Embryonic facial prominence (tissue), 1 donor: ENCODE measurements around the gene KRTAP5-6.
"Not testable (repeated sequence)": the region's sequence is repeated elsewhere in the genome, so short reads cannot be mapped to it uniquely, and the experiment has no call there.

Experiments used
- DNase-seq: peaks from one replicate; pipeline ENCODE4 v3.0.0-alpha.2; 2016; ENCODE audit errors: extremely low spot score

Gene KRTAP5-6

DNA sequence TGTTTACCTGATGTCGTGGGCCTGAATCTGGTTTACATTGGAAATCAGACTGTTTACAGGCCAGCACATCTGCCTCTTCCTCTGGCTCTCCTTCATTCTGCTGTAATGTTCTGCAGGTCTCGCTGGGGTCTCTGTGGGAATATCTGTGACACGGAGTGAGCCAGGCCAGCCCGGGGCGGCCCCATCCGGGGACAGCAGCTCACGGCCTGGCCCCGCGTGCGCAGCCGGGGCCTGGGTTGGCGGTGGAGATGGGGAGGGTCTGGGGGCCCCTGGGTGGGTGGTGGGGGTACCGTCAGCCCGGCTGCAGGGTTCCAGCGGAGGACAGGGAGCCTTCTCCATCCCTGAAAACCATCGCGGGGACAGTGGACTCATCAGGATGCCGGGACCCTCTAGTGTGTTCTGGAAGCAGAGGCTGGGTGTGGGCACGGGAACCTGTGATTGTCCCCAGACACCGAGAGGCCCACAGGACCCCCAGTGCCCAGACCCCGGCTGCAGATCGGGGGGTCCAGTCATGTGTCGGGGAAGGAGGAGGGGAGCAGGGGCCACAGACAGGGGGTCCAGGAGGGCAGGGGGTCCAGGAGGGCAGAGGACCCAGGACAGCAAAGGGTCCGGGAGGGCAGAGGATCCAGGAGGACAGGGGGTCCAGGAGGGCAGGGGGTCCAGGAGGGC, 13.0 kb upstream of the KRTAP5-6 start:
- not testable (repeated sequence) for DNase-seq

DNA sequence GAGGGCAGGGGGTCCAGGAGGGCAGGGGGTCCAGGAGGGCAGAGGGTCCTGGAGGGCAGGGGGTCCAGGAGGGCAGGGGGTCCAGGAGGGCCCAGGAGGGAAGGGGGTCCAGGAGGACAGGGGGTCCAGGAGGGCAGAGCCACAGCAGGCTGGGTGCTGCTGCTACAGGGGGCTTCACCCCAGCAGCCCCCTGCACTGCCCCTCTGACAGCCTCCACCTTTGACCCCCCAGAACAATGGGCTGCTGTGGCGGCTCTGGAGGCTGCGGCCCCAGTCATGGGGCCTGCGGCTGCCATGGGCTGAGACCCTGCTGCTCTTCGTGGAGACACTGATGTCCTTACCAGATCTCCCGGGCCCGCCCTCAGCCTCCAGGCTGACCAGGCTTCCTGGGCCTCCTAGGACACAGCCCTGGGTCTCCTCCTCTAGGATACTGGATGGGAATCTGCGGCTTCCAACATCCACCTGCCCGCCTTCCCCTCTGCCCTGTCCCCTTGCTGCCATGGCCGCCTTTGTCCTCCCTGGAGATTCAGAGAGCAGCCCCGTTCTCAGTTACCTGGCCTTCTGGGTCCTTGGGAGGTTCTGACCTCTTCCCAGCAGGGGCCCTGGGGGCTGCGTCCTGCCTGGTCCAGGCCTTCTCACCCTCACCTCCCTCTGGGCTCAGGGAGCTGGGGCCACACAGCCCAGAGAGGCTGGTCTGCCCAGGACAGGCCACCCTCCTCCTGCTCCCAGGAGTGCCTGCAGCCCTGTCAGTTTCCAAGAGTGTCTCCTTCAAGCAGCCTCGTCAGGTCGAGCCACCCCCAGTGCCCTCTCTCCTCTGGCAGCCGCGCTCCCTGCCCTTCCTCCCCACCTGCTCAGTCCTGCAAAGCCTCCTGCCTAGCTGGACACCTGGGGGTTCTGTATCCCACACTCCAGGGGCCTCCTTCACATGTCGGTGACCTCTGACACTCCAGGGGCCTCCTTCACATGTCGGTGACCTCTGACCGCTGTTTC, 11.8 kb upstream of the KRTAP5-6 start:
- not testable (repeated sequence) for DNase-seq

DNA sequence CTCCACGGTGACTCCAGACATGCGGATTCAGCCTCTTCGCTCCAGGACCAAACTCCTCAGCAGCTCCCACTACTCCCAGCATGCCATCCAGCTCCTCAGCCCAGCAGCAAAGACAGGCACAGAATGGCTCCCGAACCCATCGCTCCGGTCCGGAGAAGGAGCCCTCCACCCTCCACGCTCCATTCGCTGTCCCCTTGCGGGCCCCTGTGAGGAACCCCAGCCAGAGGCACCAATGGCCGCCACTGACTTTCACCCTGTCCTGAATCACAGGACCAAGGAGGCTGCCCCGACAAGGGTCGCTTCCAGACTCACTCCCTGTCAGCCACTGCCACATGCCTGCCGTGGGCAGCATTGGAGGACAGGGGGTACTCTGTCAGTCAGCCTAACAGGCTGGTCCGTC, 10.8 kb upstream of the KRTAP5-6 start:
- DNase-seq, result not testable (repeated sequence)

DNA sequence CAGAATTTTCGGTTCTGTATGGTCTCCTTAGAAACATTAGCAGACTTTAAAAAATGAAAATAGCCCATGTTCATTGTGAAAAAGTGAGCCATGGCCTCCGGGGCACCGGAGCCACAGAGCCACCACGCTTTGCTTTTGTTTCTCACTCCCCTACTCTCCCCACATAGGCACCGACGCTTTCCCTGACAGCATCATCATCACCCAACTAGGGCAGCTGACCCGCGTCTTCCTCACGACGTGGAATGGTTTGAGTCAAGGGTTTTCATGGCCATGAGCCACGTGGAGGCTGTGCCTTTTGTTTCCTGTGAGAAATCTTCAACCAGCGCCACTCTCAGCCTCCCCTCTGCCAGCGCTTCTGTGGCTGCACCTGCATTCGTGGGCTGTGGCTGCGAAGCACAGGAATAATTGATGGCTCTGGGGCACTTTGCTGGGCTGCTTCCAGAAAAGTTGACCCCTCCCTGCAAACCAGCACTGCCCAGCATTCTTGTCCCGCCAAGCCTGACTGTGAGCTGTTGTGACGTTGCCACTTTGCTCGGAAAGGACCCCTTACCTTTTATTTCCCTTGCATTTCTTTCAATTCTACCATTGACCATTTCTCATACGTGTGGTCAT, 8.6 kb upstream of the KRTAP5-6 start:
- DNase-seq, result not testable (repeated sequence)

DNA sequence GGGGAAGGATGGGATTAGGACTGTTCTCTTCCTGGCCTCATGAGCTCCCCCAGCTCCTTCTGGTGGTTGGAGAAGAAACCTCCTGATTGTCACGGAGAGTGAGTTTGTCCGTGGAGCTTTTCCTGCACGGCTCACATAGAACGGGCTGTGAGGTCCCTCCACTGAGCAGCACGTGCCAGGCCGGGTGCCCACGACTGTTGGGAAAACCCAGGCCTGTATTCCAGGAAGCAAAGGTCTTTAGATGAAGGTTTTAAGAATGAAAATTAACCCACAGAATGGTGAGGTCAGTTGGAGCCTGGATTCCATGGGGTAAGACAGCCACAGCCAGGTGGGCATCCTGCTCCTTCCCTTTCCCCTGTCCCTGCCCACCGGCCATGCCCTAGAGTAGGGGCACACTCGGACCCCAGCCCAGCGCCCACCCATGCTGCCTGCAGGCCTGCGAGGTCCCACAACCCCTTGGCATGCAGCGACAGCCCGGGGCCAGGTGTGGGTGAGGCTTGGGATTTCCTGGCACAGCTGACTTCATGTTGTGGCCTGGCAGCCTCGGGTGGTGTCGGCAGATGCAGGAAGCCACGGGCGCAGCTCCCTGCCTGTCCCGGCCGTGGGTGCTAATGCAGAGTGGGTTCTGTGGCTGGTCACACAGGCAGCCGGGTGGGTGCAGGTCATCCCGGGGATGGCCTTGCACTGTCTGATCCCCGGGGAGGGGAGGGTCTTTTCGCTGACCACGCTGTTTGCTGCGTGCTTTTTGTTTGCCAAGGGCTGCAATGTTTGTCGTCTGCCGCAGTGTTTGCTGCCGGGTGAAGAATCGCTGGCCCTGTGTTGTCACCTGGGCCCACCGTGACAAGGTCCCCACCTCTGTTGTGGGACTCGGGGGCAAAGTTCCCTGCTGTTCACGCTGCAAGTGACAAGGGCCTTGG, 7.5 kb upstream of the KRTAP5-6 start:
- not testable (repeated sequence) for DNase-seq

DNA sequence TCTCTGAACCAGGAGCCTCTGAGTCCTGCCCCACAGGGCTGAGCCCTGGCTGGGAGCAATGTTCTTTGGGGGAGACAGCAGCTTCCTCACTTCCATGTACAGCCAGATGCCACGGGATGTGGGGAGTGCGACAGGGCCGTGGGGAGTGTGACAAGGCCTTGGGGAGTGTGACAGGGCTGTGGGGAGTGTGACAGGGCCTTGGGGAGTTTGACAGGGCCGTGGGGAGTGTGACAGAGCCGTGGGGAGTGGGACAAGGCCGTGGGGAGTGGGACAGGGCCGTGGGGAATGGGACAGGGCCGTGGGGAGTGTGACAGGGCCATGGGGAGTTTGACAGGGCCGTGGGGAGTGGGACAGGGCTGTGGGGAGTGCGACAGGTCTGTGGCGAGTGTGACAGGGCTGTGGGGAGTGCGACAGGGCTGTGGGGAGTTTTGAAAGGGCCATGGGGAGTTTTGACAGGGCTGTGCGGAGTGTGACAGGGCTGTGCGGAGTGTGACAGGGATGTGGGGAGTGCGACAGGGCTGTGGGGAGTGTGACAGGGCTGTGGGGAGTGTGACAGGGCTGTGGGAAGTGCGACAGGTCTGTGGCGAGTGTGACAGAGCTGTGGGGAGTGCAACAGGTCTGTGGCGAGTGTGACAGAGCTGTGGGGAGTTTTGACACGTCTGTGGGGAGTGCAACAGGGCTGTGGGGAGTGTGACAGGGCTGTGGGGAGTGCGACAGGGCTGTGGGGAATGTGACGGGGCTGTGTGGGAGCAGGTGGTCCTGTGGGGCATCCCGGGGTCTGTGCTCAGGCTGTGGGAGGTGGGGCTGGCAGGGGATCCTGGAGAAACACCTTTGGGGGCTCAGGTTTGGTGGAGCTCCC, 6.6 kb upstream of the KRTAP5-6 start:
- no peak for DNase-seq

DNA sequence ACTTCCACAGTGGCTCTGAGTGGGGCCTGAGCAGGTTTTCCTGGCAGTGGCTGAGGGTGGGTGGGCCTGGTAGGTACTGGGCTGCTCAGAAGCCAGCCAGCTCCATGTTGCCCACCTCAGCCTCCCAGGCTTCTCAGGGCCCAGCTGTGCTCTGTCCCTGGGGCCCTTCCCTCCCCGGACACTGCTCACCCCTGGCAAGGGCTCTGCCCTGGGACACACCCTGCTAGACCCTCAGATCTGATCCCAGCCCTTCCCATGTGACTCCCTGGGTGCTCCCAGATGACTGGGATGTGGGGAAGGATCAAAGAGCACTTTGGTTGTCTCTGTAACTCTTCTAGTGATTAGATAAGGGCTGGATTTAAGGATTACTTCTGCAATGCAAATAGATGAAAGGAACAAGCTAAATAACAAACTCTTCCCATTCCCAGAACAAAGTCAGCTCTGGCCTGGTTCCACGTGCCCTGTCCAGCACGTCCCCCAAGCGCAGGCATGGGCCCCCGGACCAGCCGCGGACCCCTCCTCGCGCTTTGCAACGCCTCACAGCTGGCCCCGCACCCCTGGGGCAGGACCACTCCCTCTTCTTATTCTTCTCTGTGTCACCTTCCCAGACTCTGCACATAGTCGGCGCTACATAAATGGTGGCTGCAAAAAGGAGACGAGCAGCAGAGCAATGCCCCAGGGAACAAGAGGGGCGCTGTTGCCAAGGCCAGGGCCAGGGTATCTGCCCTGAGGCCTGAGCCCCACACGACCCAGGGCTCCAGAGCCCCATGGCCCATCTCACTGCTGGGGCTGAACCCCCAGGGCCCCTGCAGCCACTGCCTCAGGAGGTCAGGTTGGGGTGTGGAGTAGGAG, 5.7 kb upstream of the KRTAP5-6 start:
- no peak for DNase-seq

DNA sequence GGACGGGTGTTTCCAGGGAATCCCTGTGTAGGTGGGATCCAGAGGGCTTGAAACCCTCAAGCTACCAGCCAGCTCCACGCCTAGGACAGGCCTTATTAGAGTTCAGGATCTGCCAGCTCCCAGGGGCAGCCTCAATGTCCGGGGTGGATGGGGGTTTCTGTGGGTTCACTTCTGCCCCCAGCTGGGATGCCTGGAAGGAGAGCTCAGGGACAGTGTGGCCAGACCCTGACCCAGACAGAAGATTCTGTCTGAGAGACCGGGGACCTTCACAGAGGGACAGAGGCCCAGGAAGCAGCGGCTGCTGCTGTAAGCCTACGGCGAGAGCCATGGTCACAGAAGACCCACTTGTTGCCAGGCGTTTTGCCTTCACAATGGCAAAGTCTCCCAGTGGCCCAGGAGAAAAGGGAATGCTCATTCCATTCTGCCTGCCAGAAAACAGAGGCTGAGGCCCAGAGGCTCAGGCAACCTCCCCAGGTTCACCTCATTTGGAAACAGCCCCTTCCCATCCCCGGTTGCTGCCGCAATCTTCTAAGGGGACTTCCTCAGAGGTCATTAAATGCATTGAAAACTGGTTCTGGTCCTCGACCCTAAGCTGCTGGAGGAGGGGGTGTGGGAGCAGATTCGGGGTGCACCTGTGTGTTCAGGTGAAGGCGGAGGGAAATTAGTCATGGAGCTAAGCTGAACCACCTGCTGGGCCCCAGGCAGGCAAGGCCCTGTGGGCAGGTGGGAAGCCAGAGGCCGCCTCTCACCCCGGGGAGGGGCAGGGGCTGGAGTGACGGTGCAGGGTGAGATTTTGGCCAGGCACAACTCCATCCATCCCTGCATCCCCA, 4.9 kb upstream of the KRTAP5-6 start:
- no peak for DNase-seq

DNA sequence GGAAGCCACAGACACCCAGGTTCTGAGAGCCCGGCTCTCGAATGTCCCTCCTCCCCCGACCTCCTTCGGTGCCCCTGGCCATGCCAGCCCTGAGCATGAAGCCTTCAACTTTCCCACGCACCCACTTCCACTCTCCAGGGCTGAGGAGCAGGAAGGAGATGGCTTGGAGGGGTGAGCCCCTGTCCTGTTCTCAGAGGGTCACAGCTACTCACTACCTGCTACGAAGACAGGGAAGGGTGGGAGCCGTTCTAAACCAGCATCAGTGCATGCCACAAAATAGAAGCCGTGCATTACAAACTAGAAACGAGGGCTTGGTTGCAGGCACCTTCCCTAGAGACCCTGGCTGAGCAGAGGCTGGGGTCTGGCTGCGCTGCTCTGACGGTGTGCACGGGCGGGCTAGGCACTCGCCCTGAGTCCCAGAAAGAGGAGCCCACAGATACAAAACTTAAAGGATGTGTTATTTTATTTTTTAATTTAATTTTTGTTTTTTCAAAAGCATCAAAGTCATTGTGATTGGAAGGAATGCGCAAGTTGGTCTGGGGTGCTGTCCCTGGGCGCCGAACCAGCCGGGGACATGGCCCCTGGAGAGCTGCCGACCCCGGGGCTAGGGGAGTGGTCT, 4.2 kb upstream of the KRTAP5-6 start:
- no peak for DNase-seq

DNA sequence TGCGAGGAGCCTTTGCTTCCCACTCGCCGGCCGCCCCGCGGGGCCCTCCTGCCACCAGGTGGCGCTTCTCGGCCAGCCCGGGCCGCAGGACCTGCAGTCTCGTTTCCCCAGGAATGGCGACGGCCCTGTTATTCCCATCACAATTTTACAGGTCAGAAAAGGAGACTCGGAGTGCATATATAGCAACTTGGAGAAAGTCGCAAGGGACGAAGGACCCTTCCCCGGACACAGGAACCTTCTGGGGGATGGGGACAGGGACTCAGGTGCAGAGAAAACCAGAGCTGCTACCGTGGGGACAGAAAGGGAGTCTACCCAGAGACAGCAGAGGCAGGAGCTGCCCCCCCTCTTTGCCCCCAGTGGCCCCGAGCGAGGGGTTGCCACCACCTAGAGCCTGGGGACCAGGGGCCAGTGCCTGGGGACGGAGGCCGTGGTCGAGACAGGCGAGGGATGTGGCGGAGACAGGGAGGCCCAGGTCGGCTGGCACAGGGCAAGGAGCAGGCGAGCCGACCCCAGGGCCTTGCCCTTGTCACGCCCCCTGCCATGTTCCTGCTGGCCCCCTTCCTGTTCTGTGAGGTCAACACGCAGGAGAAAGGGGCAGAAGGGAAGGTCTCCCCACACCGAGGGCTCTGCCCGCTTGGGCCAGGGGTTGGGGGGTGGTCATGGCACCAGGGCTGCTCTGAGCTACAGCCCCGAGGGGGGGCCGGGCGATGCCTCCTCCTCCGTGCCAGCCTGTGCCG, 3.5 kb upstream of the KRTAP5-6 start:
- DNase-seq, result peak; percentile 52

DNA sequence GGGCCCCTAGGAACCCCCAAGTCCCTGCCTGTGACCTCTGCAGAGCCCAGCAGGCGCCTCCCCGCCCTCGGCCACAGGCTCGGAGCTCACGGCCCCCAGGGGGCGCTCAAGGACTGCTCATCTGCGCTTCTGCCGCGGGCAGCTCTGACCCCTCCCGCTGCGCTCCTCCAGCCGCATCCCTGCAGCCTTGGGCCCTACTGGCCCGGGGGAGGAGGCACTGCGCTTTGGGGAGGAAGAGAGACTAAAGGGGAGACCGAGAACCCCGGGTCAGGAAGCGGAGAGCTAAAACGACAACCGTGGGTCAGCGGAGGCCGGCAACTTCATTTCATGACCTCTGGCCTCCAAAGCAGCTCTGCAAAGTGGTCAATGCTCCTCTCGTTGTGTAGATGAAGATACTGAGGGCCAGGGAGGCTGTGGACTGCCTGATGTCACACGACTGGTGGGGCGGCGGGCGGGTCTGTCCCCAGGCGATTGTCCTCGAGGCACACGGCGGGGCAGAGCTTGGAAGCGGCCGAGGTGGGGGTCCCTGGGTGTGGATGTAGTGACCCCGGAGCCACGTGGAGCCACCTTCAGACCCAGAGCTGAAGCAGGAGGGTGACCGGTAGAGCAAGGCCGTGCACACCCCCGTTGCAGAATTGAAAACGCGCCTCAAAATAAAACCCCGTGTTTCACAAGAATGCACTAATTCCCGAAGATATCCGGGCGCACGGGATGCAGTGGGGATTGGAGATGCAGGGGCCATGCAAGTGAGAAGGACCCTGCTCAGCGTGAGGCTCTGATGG, 2.7 kb upstream of the KRTAP5-6 start:
- peak; percentile 46 for DNase-seq

DNA sequence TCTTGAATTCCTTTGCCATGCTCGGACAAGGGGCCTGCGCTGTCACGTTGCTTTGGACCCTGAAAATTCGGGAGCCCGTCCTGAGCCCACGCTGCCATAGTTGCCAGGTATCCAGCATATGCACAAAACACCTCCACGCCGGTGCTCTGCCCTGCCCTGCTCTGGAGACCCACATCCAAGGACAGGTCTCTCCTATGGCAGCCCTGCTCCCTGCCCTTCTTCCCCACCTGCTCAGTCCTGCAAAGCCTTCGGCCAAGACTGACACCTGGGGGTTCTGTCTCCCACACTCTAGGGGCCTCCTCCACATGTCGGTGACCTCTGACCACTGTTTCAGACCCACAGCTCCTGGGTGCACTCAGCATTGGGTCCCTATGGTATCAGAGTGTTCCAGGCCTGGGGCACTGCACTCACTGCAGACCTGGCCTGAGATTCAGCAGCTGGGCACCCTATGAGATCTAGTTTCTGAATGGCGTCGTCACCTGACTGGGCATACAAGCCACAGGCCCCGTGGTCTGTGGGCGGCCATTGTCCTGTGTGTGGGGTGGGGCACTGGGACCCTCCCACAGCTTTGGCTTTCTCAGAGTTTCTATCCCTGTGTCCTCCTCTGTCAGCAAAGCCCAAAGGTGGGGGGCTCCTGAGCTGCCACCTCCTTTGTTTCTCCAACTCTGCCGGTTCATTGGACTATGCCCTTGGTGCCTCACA, 2.0 kb upstream of the KRTAP5-6 start:
- DNase-seq, result no peak

DNA sequence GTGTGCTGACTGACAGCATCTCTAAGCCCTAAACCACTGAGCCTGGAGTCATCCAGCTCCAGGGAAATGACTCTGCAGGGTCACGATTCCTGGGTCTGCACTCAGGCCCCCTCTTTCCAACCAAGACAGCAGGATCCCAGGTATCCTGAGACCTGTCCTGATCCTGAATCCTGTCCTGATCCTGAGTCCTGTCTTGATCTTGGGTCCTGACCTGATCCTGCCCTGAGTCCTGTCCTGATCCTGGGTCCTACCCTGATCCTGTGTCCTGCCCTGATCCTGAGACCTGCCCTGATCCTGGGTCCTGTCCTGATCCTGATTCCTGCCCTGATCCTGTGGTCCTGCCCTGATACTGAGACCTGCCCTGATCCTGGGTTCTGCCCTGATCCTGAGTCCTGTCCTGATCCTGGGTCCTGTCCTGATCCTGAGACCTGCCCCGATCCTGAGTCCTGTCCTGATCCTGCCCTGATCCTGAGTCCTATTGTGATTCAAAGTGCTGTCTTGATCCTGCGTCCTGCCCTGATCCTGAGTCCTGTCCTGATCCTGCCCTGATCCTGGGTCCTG, 1.4 kb upstream of the KRTAP5-6 start:
- no peak for DNase-seq

DNA sequence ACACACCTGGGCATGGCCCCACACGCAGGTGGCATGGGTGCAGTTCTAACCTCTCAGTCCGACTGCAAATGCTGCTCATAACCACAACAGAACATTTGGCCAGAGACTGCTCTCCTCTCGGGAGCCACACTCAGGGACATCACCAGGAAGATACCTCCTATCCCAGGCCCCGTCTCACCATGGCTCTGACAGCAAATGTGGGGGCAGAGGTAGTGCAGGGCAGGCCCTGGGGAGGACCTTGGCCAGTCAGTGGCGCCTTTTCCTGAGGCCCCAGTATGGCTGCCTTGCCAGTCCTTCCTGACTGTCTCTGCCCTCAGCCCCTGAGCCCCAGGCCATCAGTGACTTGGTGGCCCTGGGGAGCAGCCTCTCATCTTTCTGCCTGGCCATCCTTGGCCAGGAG, 2.8 kb downstream of the KRTAP5-6 start:
- no peak for DNase-seq

DNA sequence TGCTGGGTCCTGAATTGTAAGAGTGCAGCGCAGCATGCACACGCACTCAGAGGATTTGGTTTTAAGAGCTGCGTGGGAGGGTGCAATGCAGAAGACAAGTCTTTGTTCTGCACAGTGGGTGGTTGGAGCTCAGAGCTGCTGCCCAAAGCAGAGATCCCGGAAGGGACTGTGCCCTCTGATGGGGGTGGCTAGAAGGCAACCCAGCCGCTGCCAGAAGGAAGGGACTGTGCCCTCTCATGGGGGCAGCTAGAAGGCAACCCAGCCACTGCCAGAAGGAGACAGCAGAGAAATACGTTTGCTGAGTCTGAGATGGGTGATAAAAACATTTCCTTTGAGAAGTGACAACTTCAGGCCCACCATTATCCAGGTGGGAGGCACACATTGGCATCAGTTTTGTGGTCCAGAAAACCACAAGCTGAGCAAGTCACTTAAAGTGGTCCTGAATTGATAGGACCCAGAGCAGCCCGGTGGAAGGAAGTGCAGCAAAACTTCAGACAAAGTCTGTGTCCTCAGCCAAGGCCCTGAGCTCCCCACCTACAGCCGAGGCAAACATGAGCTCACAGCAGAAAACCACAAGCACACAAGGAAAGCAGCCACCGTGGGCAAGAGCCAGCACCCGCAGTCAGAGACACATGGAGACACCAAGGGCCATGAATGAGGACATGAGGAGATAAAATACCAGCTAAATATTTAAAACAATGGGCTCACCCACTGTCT, 4.3 kb downstream of the KRTAP5-6 start:
- no peak for DNase-seq
